Stimulated activated CD4-positive, alpha-beta T cell treated with anti-CD3 and anti-CD28 coated beads, Interleukin-15, amount 100 ng/mL, for 1 hour (primary cell): ENCODE results near the gene ASS1.

ENCODE experiments used
- DNase-seq, 2 donors: peaks; one replicate each; pipeline ENCODE4 v3.0.0-alpha.2; 2020; ENCODE audit warnings: low read depth in 1 of 2, low spot score in 1 of 2

ASS1 gene

DNA sequence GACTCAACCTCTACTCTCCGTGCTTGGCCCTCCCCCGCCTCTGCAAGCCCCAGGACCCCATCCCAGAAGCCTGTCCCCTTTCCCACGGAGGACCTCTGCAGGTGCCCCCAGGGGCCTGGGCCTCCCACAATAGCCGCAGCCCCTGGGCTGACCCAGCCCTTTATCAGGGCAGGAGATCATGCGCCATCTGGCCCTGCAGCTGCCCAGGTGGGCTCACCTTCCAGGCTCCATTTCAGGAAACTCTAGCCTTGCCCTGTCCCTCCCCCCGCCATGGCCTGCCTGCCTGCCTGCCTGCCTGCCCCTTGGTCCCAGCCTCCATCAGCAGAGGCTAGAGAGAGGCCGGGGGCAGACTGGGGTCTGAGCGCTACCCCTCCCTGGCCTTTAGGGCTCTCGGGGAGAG is 48.7 kb downstream of the ASS1 start:
- DNase-seq: no peak

DNA sequence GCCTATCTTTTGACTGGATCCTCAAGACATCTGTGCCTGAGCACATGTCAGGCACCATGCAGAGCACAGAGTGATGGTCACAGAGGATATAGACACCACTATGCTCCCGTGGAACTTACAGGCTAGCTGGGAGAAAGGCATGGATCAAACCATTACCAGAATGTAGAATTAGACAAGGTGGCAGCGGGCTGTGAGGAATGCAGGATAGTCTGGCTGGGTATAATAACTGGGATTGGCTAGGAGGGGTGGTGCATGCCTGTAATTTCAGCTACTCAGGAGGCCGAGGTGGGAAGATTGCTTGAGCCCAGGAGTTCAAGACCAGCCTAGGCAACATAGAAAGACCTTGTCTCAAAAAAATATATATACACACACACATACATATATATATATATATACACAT is 50.3 kb downstream of the ASS1 start:
- DNase-seq: no peak

DNA sequence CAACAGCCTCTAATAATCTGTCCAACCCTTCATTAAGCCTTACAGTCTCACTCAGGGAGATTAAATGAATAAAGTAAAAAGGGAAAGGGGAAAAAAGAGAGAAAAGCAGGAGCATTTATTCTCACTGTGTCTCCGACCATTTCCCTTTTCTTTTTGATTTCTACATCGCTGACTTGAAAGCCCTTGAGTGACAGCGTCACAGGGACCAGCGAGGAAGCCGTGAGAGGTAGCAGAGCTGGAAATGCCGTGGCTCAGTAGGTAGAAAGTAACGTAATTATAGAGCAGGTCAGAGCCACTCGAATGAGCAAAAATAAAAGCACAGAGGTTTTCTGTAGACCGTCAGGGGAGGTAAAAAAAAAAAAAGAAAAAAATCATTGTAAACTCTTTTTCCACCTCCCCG is 52.4 kb downstream of the ASS1 start:
- no peak for DNase-seq

DNA sequence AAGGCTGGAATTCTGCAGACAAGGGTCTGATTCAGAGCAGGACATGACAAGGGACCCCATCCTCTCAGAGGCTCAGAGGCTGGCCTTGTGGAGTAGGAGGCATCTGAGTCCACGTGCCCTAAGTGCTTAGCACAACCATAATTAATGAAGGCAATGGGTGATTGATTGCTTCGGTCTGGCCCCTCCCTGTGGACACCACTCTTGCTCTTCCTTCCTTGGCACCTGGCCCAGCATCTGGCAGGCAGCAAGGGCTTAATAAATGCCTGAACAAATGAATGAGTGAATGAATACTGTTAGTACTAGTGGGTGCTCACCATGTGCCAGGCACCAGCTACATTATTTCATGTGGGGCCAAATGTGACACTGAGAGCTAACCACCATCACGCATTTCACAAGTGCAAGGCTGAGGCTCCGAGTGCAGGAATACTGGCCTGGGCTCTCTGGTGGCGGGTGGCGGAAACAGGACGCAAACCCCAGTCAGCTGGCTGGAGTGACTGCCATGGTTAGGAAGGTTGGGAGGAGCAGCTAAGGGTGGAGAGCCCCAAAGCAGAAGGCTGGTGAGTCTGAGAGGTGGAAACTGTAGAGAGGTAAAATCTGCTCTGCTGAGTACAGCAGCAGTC is 53.6 kb downstream of the ASS1 start:
- DNase-seq: no peak

DNA sequence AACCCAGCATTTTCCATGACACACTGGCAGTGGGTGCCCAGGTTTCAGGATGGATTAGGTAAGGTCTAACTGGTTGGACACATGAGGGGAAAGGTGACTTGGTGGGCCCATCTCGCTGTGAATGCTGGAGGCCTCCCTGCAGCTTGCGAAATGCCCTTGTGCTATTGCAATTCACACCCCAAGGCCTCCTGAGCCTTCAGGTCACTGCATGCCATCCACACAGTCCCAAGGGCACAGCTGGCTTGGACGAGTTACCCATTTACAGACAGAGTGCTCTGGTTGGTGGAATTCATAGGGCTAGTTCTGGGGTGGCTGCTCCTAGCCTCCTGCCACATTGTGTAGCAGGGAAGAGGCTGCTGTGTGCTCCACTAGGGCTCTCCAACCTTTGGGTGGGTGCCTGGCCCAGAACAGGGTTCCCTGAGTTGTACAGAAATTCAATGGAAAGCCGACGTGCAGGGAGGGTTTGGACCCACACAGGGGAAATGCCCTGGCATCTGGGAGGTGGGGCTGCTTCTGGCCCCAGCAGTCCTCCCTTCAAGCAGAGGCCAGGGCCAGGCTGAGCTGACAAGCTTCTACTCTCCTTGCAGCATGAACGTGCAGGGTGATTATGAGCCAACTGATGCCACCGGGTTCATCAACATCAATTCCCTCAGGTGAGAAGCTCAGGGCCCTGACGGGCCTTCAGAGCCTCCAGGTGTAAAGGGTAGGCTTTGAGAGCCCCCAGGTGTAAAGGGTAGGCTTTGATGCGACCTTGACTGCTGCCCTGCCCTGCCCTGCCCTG is 54.3 kb downstream of the ASS1 start:
- DNase-seq: no peak

DNA sequence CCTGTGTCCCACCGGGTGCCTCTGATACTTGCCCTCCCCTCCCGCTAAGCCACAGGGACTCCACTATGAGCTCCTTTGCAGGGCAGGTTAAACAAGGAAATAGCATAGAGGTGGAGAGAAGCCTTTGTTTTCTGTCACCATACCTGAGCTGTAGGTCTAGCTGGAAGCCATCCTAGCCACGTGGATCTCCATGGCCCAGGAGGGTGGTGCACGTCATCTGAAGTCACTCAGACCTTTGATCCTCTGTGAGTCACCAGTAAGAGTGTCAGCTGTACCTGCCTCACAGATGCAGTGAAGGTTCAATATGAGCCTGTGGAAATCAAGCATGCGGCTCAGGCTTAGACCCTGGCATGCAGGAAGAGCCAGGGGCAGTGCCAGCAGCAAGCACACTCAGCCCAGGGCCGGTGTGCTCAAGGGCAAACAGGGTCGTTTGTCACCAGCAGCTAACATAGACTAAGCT is 55.1 kb downstream of the ASS1 start:
- no peak for DNase-seq

DNA sequence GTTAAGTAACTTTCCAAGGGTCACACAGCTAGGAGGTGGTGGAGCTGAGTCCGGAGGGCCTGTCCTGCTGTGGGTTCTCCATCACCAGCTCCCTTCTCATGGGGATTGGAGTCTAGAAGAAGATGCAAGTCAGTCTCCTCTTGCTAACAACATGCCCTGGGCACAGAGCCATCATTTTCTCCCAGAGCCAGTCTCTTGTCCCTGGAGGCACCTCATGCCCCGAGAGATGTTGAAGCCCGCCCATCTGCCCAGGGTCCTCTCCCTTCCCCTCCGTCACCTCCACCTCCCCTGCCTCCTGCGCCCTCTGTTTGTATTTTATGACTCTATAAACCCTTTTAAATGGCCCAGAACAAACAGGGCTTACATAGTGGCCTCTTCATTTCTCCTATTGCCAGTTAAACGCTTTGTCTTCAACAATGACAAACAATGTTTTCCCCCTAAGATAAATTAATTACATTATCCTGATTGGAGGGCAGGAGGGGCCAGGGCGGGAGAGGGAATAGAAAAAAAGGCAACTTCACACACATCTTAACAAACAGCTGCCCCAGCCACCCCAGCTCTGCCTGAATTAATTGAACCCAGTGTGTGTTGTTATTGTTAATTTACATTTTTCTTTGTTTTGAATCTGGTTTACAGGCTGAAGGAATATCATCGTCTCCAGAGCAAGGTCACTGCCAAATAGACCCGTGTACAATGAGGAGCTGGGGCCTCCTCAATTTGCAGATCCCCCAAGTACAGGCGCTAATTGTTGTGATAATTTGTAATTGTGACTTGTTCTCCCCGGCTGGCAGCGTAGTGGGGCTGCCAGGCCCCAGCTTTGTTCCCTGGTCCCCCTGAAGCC is 55.8 kb downstream of the ASS1 start:
- DNase-seq: no peak

DNA sequence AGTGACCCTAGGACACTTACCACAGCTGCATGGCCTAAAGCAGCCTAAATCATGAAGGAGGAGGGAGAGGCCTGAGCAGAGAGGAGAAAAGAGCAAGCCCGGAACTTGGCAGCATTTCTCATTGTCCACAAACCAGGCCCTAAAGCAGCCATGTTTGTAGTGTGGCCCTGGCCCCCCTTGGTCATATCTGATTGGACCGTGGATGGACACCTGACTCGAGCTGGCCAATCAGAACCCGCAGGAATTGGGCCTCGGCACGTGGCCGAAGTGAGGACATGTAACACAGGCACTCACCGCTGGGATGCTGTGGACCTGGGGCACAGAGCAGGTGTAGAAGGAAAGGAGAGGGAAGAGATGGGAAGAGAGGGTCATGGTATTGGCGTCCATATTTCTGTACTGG is 56.9 kb downstream of the ASS1 start:
- DNase-seq: no peak

DNA sequence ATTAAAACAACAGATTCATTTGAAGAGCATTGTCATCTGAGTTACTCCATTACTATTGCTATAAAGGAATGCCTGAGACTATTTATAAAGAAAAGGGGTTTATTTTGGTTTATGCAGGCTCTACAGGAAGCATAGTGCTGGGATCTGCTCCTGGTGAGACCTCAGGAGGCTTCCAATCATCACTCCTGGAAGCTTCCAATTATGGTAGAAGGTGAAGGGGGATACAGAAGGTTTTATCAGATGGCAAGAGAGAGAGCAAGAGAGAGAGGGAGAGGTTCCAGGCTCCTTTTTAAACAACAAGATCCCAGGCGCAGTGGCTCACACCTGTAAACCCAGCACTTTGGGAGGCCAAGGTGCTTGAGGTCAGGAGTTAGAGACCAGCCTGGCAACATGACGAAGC is 63.5 kb downstream of the ASS1 start:
- DNase-seq: no peak

DNA sequence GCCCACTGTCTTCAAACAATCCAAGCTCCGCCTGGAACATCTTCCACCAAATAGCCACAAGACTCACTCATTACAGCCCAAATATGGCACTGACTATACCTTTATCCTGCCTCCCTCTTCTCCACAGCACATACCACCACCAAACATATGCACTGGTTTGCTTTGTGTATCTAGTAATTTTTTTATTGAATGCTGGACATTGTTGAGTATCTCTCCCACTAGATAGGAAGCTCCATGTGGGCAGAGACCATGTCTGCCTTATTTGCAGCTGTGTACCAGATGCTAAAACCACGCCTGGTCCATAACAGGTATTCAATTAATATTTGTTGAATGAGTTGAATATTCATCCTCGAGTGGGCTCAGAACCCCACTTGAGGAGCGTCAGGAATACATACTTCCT is 67.4 kb downstream of the ASS1 start:
- DNase-seq: no peak

DNA sequence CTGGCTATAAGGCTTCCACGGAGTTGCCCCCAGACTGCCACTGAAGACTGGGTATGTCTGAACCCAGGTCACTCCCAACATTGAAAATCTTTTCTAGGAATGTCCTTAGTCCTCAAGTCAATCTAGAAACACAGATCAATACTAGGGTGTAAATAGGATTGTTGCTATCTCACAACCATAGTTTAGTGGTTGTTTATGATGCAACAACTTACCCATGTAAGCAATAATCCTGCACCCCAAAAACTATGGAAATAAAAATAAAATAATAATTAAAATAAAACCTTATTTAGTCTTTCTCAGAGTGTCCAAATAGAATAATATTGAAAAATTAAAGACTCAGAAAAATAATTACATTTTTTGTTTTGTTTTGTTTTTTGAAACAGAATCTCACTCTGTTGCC is 68.3 kb downstream of the ASS1 start:
- no peak for DNase-seq

DNA sequence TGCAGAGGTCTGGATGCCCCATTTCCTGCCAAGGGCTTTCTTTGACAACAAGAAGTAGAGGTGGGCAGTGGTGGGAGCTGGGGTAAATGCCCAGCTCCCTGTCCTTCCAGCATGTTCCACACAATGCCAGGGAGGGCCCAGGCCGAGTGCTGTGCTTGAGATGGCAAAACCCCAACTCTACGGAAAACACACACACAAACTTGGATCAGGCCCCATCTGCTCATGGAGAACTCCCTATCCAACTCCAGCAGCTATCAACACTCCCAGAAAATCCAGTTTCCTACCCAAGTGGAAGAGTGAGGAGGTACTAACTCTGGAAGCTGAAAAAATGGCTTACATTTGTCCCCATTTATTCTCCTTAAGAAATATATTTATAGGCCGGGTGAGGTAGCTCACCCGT is 73.5 kb downstream of the ASS1 start:
- DNase-seq: no peak

DNA sequence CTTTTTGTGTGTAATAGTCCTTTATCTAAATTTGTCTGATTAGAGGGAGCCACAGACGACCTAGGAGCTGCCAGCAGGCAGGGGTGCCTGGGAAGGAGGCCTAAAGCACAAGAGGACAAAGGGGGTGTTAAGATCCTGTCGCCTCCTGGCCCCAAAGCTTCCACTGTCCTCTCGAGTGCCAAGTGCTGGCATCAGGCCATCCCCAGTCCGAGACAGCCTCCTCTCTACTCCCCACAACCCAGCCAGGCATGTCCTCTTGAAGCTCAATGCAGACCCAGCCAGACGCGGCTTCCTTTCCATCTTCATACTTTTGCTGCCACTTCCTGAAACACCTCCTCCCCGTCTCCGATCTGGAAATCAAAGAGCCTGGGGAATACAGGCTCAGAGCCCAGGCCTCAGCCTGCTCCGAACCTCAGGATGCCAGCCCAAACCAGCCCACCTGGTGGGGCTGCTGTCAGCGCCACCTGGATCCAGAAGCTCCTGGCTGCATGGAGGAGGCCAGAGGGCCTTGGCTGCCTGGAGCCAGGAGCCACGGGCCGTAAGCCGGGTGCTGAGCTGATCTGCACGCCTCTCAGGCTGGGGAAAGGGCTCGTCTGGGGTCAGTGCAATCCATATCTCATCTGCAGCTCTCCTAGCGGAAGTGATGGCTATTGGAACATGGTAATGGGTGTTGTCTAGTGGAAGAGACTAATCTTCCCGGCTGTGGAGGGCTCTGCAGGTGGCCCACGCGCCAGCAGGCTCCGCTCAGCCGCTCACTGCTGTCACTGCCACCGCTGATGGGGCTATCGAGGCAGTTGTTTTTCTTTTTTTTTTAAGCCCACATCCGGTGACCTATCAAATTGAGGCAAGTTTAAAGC is 74.4 kb downstream of the ASS1 start:
- DNase-seq: no peak

DNA sequence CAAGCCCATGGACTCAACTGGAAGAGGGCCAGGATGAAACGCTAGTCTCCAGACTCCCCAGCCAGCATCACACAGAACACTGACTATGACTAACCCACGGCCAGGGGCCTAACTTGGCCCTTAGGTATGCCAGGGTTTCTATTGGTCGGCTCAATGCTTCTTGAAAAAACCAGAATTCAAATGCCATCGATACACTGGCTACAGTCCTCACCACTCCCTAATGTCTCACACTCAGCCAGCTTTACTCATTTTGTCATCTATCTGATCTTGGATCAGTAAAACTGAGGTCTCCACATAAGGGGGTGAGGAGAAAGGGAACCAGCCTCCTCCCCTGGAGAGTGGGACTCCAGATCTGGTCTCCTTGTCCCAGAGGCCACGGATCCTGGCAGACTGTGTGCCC is 75.2 kb downstream of the ASS1 start:
- DNase-seq: no peak

DNA sequence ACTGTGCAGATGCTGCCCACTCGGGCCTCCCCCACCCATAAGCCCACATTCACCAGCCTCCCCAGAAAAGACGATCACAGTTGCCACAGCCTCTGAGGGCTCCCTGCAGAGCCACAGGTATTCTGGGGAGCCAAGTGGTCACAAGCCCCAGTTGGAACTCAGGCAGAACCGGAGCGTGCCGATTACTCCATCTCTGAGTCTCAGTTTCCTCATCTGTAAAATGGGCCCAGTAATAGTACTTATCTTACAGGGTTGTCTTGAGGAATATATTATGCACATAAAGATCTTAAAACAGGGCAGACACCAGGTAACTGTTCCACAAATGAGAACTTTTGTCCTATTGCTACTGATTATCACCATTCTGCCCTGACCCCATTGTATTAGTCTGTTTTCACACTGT is 77.0 kb downstream of the ASS1 start:
- no peak for DNase-seq

DNA sequence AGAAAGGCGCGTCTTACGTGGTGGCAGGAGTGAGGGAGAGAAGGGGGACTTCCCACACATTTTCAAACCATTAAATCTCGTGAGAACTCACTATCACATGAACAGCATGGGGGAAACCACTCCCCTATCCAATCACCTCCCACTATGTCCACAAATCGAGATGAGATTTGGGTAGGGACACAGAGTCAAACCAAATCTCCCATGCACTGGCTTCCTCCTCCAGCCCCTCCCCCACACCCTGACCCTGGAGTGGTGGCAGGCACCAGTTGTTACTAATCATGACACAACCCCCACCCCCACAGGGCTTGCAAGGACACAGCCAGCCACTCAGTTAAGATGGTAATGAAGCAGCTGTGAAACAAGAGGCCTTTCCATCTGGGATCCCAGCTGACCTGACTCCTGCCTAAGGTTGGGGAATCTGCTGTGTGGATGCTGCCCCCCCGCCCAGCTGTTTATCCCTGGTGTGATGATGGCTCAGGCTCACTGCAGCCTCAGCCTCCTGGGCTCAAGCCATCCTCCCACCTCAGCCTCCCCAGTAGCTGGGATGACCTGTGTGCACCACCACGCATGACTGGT is 77.6 kb downstream of the ASS1 start:
- no peak for DNase-seq

DNA sequence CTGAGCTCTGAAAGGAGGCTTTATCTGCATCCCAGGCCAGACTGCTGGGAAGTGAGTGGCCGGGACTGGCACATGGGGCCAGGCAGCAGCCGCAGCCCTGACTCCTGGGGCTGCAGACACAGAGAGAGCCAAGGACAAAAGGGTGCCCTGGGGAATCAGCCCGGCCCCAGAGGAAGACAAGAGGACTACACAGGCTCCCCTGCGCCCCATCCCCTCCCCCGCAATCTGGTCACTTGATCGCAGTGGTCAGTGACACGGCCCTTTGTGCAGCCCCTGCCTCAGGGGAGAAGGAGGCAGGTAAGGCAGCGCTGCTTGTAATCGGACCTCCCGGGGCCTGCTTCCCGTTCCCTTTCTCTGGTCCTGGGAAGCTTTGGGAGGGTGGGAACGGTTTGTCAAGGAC is 79.2 kb downstream of the ASS1 start:
- no peak for DNase-seq

DNA sequence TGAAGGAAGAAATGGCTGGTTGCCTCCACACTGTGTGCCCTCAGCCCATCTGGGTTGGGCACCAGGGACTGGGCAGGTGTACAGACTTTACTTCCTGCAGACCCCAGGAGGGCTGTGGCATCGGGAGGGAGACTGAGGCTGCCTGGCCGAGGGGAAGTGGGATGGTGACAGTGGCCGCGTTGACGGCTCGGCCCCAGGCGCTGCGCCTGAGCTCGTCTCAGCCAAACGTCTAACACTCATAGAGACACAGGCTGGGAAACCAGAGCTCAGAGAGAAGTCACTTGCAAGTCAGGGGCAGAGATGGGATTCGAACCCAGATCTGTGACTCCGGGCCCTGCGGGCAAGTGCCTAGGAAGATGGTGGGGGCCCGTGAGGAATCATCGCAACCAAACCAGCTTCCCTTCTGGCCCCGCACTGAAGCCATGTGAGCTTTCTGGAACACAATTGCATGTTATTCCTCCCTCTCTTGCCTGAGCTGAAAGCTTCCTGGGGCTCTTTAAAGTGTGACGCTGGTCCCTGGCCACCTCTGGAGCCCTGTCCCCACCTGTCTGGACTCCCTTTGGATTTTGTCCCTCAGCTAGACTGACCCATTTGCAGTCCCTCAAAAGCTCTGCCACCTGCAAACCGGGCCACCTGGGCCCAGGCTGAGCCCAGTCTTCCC is 81.6 kb downstream of the ASS1 start:
- DNase-seq: no peak

DNA sequence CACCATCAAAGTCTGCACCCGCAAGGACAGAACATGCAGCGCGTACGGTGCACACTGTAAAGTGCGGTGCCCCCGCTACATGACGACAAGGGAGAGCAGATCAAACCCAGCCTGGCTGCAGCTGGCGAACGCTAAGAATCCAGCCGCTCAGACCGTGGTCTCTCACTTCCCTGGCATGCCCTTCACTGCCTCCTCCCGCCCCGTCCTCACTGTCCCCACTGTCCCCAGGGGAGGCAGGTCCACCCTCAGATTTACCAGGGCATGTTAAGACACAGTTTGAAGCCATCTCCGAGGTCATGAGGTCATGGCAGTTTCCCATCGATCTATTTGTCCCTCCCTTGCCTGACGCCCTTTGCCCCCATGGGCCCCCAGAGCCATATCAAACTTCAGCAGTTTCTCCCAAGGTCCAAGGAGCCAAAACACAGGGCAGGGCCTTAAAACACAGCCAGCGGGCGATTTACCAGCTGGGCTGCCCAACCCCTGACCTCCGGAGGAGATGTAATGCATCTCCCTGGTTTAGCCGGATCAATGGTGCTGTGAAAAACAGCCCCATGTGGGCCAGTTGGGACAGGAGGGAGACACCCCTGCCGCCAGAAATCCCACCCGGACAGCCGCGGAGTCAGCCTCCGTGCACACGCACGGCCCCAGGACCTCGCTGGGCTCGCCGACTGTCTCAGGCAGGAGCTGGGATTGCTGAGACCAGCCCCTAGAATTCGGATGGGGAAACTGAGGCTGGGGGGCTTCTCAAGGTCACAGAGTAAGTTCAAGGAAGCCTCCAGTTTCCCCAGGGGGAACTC is 82.3 kb downstream of the ASS1 start:
- DNase-seq: no peak
